SK-MEL-5 (cell line): ENCODE data around the gene ZNF430. TPM values are rescaled to one million over a fixed set of nuclear protein-coding genes. Genes with fewer than 3 reads are reported as not detected.

ENCODE experiments used
- DNase-seq: peaks from one replicate; pipeline ENCODE4 v3.0.0-alpha.2; 2016; ENCODE audit warnings: low read depth, low spot score
- in situ Hi-C: cut with HindIII; loops from 2 replicates; pipeline ENCODE4 v1.10.0; 2016; ENCODE audit warnings: low sequenced_read_pairs, high pct_unique_total_duplicates, low pct_unique_long_range_greater_than_20kb
- small RNA-seq, 2 experiments: library from RNA; depleted of rRNA; stranded (forward); fragments of <200 nt; gene quantifications; one replicate each; pipeline ENCODE3, GENCODE V24; 2014
- total RNA-seq: library from RNA; depleted of rRNA; stranded (reverse); fragments of >200 nt; shearing (Covaris generic); gene quantifications from 2 replicates; pipeline ENCODE4 v1.2.3, GENCODE V29; 2014; rRNA removed

ZNF430 gene
- total RNA-seq, 1 experiment from 2014 or later: 3.1 TPM

- DNase-seq: no peak
- in situ Hi-C loops: no loop called here
These were observed 77.8 kb downstream of the ZNF430 start for GRCh38 chr19:21098291-21098690.

GRCh38 chr19:21101521-21102242, 81.2 kb downstream of the ZNF430 start:
- DNase-seq: no peak
- in situ Hi-C loops: no loop called here

GRCh38 chr19:21109116-21109515, 88.7 kb downstream of the ZNF430 start:
- DNase-seq: no peak

More at GRCh38 chr19:21109116-21109515, 88.7 kb downstream of the ZNF430 start:
- in situ Hi-C loops: no loop called here

Small RNA genes lying within 50 kb of the gene (small RNA-seq; reads per million reads assigned to genes)
- gene AC008739.3: 0 reads per million in 2 experiments

Other genes starting within 250 kb of the ZNF430 start
- gene ZNF66, start 244.4 kb upstream of the ZNF430 start, total RNA-seq: 0.40 and 1.1 TPM in 2 replicates
- gene ZNF85, start 97.4 kb upstream of the ZNF430 start, total RNA-seq: 0.98 and 1.4 TPM in 2 replicates
- 6.0 and 7.3 TPM in 2 replicates for gene ZNF714, start 61.5 kb downstream of the ZNF430 start, total RNA-seq
- gene ZNF431, start 121.4 kb downstream of the ZNF430 start, total RNA-seq: 2.3 and 5.8 TPM in 2 replicates